ENCODE results near the gene UCKL1. TPM values are rescaled to one million over a fixed set of nuclear protein-coding genes. Genes with fewer than 3 reads are reported as not detected.

UCKL1 gene
- total and polyA plus RNA-seq, 5 experiments from 2014 or later, result 19.8 to 50.9 (median 28.3) TPM

Small RNA genes lying within 50 kb of the gene (microRNA-seq; reads per million reads assigned to microRNA genes)
- gene MIR1914 (ENCODE audit: borderline microRNAs expressed) (not detected), gene MIR647 (ENCODE audit: borderline microRNAs expressed) (1.4 reads per million), gene MIR941-1 (ENCODE audit: borderline microRNAs expressed) (not detected), gene MIR941-2 (ENCODE audit: borderline microRNAs expressed) (not detected), gene MIR941-3 (ENCODE audit: borderline microRNAs expressed) (not detected), gene MIR941-4 (ENCODE audit: borderline microRNAs expressed) (not detected), gene MIR941-5 (ENCODE audit: borderline microRNAs expressed) (not detected)

Other genes starting within 250 kb of the UCKL1 start
- gene ARFRP1, start 248.4 kb downstream of the UCKL1 start, total RNA-seq, result 100 to 1,000 TPM; 106 to 108 TPM
- gene ARFRP1, start 248.4 kb downstream of the UCKL1 start, polyA plus RNA-seq, result 10 to 100 TPM; 60.1 to 92.1 (median 80.9) TPM
- 10 to 100 TPM; 52.6 to 53.9 TPM for gene ZGPAT, start 248.4 kb downstream of the UCKL1 start, total RNA-seq
- 10 to 100 TPM; 42.3 to 73.8 (median 47.1) TPM for gene ZGPAT, start 248.4 kb downstream of the UCKL1 start, polyA plus RNA-seq
- 100 to 1,000 TPM in 1 of 2 experiments, 10 to 100 TPM in 1; 95.0 to 104 TPM for gene LIME1, start 219.8 kb downstream of the UCKL1 start, total RNA-seq
- 100 to 1,000 TPM; 255 to 292 (median 282) TPM for gene LIME1, start 219.8 kb downstream of the UCKL1 start, polyA plus RNA-seq
- 100 to 1,000 TPM; 124 to 134 TPM for gene SLC2A4RG, start 216.6 kb downstream of the UCKL1 start, total RNA-seq
- gene SLC2A4RG, start 216.6 kb downstream of the UCKL1 start, polyA plus RNA-seq, result 1 to 10 TPM; 3.8 to 4.8 (median 4.7) TPM
- gene ZBTB46, start 125.2 kb downstream of the UCKL1 start, total RNA-seq, result not detected
- gene ZBTB46, start 125.2 kb downstream of the UCKL1 start, polyA plus RNA-seq, result under 1 TPM; 0.06 to 0.08 (median 0.06) TPM
- not detected for gene ABHD16B, start 94.9 kb downstream of the UCKL1 start, total RNA-seq
- gene ABHD16B, start 94.9 kb downstream of the UCKL1 start, polyA plus RNA-seq, result under 1 TPM; 0.29 to 0.60 (median 0.57) TPM
- 10 to 100 TPM; 39.3 to 42.0 TPM for gene TPD52L2, start 91.1 kb downstream of the UCKL1 start, total RNA-seq
- 10 to 100 TPM; 56.4 to 79.0 (median 68.3) TPM for gene TPD52L2, start 91.1 kb downstream of the UCKL1 start, polyA plus RNA-seq
- gene DNAJC5, start 61.3 kb downstream of the UCKL1 start, total RNA-seq, result 10 to 100 TPM; 51.8 to 52.9 TPM
- 1 to 10 TPM; 4.7 to 7.1 (median 6.7) TPM for gene DNAJC5, start 61.3 kb downstream of the UCKL1 start, polyA plus RNA-seq
- 10 to 100 TPM; 17.7 to 19.4 TPM for gene ZNF512B, start 13.5 kb upstream of the UCKL1 start, total RNA-seq
- gene ZNF512B, start 13.5 kb upstream of the UCKL1 start, polyA plus RNA-seq, result 1 to 10 TPM in 1 of 3 donors, under 1 TPM in 2; 0.57 to 1.5 (median 0.59) TPM
- 1 to 10 TPM; 7.7 to 9.3 TPM for gene SAMD10, start 23.2 kb upstream of the UCKL1 start, total RNA-seq
- gene SAMD10, start 23.2 kb upstream of the UCKL1 start, polyA plus RNA-seq, result 10 to 100 TPM in 1 of 3 donors, 1 to 10 TPM in 2; 7.4 to 15.4 (median 8.9) TPM
- gene PRPF6, start 24.7 kb upstream of the UCKL1 start, total RNA-seq, result 10 to 100 TPM; 91.1 to 93.3 TPM
- gene PRPF6, start 24.7 kb upstream of the UCKL1 start, polyA plus RNA-seq, result 100 to 1,000 TPM in 1 of 3 donors, 10 to 100 TPM in 2; 67.2 to 110 (median 85.9) TPM
- 1 to 10 TPM; 5.6 to 5.8 TPM for gene C20orf204, start 79.8 kb upstream of the UCKL1 start, total RNA-seq
- under 1 TPM in 1 of 3 donors, not detected in 2; 0.54 TPM for gene C20orf204, start 79.8 kb upstream of the UCKL1 start, polyA plus RNA-seq
- not detected for gene SOX18, start 93.2 kb upstream of the UCKL1 start, total RNA-seq
- not detected for gene SOX18, start 93.2 kb upstream of the UCKL1 start, polyA plus RNA-seq
- 10 to 100 TPM; 42.0 to 42.7 TPM for gene TCEA2, start 106.8 kb upstream of the UCKL1 start, total RNA-seq
- 10 to 100 TPM; 22.5 to 33.0 (median 32.1) TPM for gene TCEA2, start 106.8 kb upstream of the UCKL1 start, polyA plus RNA-seq
- 10 to 100 TPM; 16.9 to 20.7 TPM for gene RGS19, start 123.1 kb upstream of the UCKL1 start, total RNA-seq
- gene RGS19, start 123.1 kb upstream of the UCKL1 start, polyA plus RNA-seq, result 10 to 100 TPM; 50.9 to 67.5 (median 59.4) TPM
- 1 to 10 TPM in 1 of 2 experiments, under 1 TPM in 1; 0.91 to 1.1 TPM for gene OPRL1, start 123.7 kb upstream of the UCKL1 start, total RNA-seq
- 1 to 10 TPM in 1 of 3 donors, under 1 TPM in 2; 0.77 to 1.6 (median 0.82) TPM for gene OPRL1, start 123.7 kb upstream of the UCKL1 start, polyA plus RNA-seq
- not detected for gene LKAAEAR1, start 128.0 kb upstream of the UCKL1 start, total RNA-seq
- gene LKAAEAR1, start 128.0 kb upstream of the UCKL1 start, polyA plus RNA-seq, result 1 to 10 TPM in 1 of 3 donors, under 1 TPM in 1, not detected in 1; 0.63 to 1.1 TPM
- gene NPBWR2, start 151.1 kb upstream of the UCKL1 start, total RNA-seq, result not detected
- gene NPBWR2, start 151.1 kb upstream of the UCKL1 start, polyA plus RNA-seq, result not detected
- gene MYT1, start 208.0 kb upstream of the UCKL1 start, total RNA-seq, result not detected
- not detected for gene MYT1, start 208.0 kb upstream of the UCKL1 start, polyA plus RNA-seq